Neural cell (in vitro differentiated cells): ENCODE measurements around the gene PPP2R5E. TPM values are rescaled to one million over a fixed set of nuclear protein-coding genes. Genes with fewer than 3 reads are reported as not detected.

ENCODE experiments used
- H2AFZ ChIP-seq: fragments of 200-600, 300-800 bp; sonication (generic), shearing (Covaris generic); 2 replicates; pipeline ENCODE4 v1.6.0; 2014; ENCODE audit warnings: low read depth, mild to moderate bottlenecking, antibody characterized with exemption, low read length, moderate library complexity
- H3F3A ChIP-seq: fragments of 200-600 bp; shearing (Covaris generic); 2 replicates; pipeline ENCODE4 v1.6.1; 2016; ENCODE audit warnings: mild to moderate bottlenecking, moderate library complexity, mixed read lengths, antibody characterized with exemption, low read length; ENCODE audit not compliant: insufficient read depth, poor library complexity, severe bottlenecking
- H3K27ac ChIP-seq: fragments of 200-600, 300-800 bp; sonication (generic), shearing (Covaris generic); 2 replicates; pipeline ENCODE4 v1.5.1; 2014; ENCODE audit warnings: mild to moderate bottlenecking, low read length, moderate library complexity
- H3K27me3 ChIP-seq: fragments of 300-800, 200-600 bp; sonication (generic), shearing (Covaris generic); 2 replicates; pipeline ENCODE4 v1.6.0; 2014; ENCODE audit warnings: mild to moderate bottlenecking, low read depth, low read length, moderate library complexity; ENCODE audit not compliant: insufficient read depth
- H3K36me3 ChIP-seq: fragments of 300-800, 200-600 bp; sonication (generic), shearing (Covaris generic); 2 replicates; pipeline ENCODE4 v1.5.1; 2014; ENCODE audit warnings: mild to moderate bottlenecking, antibody characterized with exemption, low read length, moderate library complexity; ENCODE audit not compliant: insufficient read depth
- H3K4me2 ChIP-seq: fragments of 300-800, 200-600 bp; sonication (generic), shearing (Covaris generic); 2 replicates; pipeline ENCODE4 v1.6.0; 2014; ENCODE audit warnings: mild to moderate bottlenecking, low read length
- H3K4me3 ChIP-seq: fragments of 300-800, 200-600 bp; sonication (generic), shearing (Covaris generic); 2 replicates; pipeline ENCODE4 v1.5.1; 2014; ENCODE audit warnings: mild to moderate bottlenecking, low read length, moderate library complexity
- H3K79me2 ChIP-seq: fragments of 200-600 bp; shearing (Covaris generic); replicated peaks from 2 replicates; pipeline ENCODE4 v1.6.0; 2014; ENCODE audit warnings: mild to moderate bottlenecking, low read length, moderate library complexity; ENCODE audit not compliant: insufficient read depth
- H3K9ac ChIP-seq: fragments of 300-800, 200-600 bp; sonication (generic), shearing (Covaris generic); 2 replicates; pipeline ENCODE4 v1.6.1; 2016; ENCODE audit warnings: mild to moderate bottlenecking, low read length, mixed read lengths
- H3K9me2 ChIP-seq: fragments of 200-600 bp; shearing (Covaris generic); 2 replicates; pipeline ENCODE4 v1.6.1; 2016; ENCODE audit warnings: mild to moderate bottlenecking, low read length, mixed read lengths; ENCODE audit not compliant: insufficient read depth
- H3K9me3 ChIP-seq: fragments of 200-600, 300-800 bp; sonication (generic), shearing (Covaris generic); 2 replicates; pipeline ENCODE4 v1.6.1; 2016; ENCODE audit warnings: mild to moderate bottlenecking, mixed run types, low read length, moderate library complexity, mixed read lengths
- H4K20me1 ChIP-seq: fragments of 200-600 bp; shearing (Covaris generic); 2 replicates; pipeline ENCODE4 v1.6.1; 2016; ENCODE audit warnings: mild to moderate bottlenecking, mixed run types; ENCODE audit not compliant: insufficient read depth
- CTCF ChIP-seq: fragments of 450-650 bp; IDR thresholded peaks from 2 replicates; pipeline ENCODE4 v1.5.1; 2014; ENCODE audit warnings: antibody characterized with exemption, mild to moderate bottlenecking, moderate library complexity; ENCODE audit not compliant: poor library complexity, severe bottlenecking
- EP300 ChIP-seq: fragments of 450-650 bp; conservative IDR thresholded peaks from 2 replicates; pipeline ENCODE4 v1.6.1; 2014; ENCODE audit warnings: antibody characterized with exemption, mild to moderate bottlenecking, moderate library complexity; ENCODE audit not compliant: poor library complexity, severe bottlenecking
- EZH2 ChIP-seq: fragments of 200-600, 300-800 bp; shearing (Covaris generic), sonication (generic); IDR thresholded peaks from 2 replicates; pipeline ENCODE4 v1.6.1; 2014; ENCODE audit warnings: antibody characterized with exemption, low read length, borderline replicate concordance, mild to moderate bottlenecking; ENCODE audit not compliant: insufficient read depth, poor library complexity, severe bottlenecking
- MXI1 ChIP-seq: fragments of 450-650 bp; conservative IDR thresholded peaks from 2 replicates; pipeline ENCODE4 v1.6.1; 2014; ENCODE audit warnings: antibody characterized with exemption, mild to moderate bottlenecking; ENCODE audit not compliant: poor library complexity, severe bottlenecking
- POLR2AphosphoS5 ChIP-seq: IDR thresholded peaks from 2 replicates; pipeline ENCODE4 v1.6.1; 2012
- RAD21 ChIP-seq: fragments of 450-650 bp; conservative IDR thresholded peaks from 2 replicates; pipeline ENCODE4 v1.6.1; 2014; ENCODE audit warnings: antibody characterized with exemption, mild to moderate bottlenecking, moderate library complexity
- REST ChIP-seq: IDR thresholded peaks from 2 replicates; pipeline ENCODE4 v1.6.1; 2012; ENCODE audit warnings: borderline replicate concordance
- SMC3 ChIP-seq: fragments of 450-650 bp; conservative IDR thresholded peaks from 2 replicates; pipeline ENCODE4 v1.6.1; 2014; ENCODE audit warnings: antibody characterized with exemption, mild to moderate bottlenecking, moderate library complexity; ENCODE audit not compliant: poor library complexity
- TAF1 ChIP-seq: IDR thresholded peaks from 2 replicates; pipeline ENCODE4 v1.6.1; 2012; ENCODE audit warnings: low read depth
- polyA plus RNA-seq: library from polyadenylated mRNA; depleted of rRNA; stranded (reverse); fragments of >200 nt; gene quantifications from 2 replicates; pipeline ENCODE4 v1.2.3, GENCODE V29; 2014

Gene PPP2R5E
- polyA plus RNA-seq, 1 donor from 2014 or later: 26.7 TPM

- no peak overlapping the region for H3K9ac ChIP-seq
- no peaks in the 10 kb centered on the region for H4K20me1 ChIP-seq
These were observed 64.7 kb downstream of the PPP2R5E start for GRCh38 chr14:63478437-63478852.

GRCh38 chr14:63478010-63478409 lies 65.2 kb downstream of the PPP2R5E start:
- H3K4me2 ChIP-seq: no peak overlapping the region
- no peaks in the 10 kb centered on the region for H4K20me1 ChIP-seq
- no peak for TF ChIP-seq REST
- H3K9me2 ChIP-seq: no peaks in the 10 kb centered on the region
- no peak overlapping the region for H3K9ac ChIP-seq
- no peak overlapping the region for H3K27ac ChIP-seq
- H3F3A ChIP-seq: no peaks in the 10 kb centered on the region
- H3K9me3 ChIP-seq: no peaks in the 10 kb centered on the region
- H3K79me2 ChIP-seq: peaks cover 48% of the 10 kb centered on the region
- H3K27me3 ChIP-seq: no peaks in the 10 kb centered on the region
- H3K4me3 ChIP-seq: no peak overlapping the region
- H3K36me3 ChIP-seq: no peaks in the 10 kb centered on the region
- no peak overlapping the region for H2AFZ ChIP-seq

More at GRCh38 chr14:63478437-63478852, 64.7 kb downstream of the PPP2R5E start:
- H3F3A ChIP-seq: no peaks in the 10 kb centered on the region
- no peaks in the 10 kb centered on the region for H3K36me3 ChIP-seq
- no peak overlapping the region for H3K4me3 ChIP-seq
- TF ChIP-seq REST (no peak), TAF1 (no peak), SMC3 (no peak), RAD21 (no peak), EP300 (no peak), EZH2 (no peak), MXI1 (no peak), POLR2AphosphoS5 (no peak), CTCF (no peak)
- H3K27ac ChIP-seq: no peak overlapping the region
- no peak overlapping the region for H2AFZ ChIP-seq
- peaks cover 48% of the 10 kb centered on the region for H3K79me2 ChIP-seq
- H3K4me2 ChIP-seq: no peak overlapping the region
- no peaks in the 10 kb centered on the region for H3K9me3 ChIP-seq
- H3K9me2 ChIP-seq: no peaks in the 10 kb centered on the region
- H3K27me3 ChIP-seq: no peaks in the 10 kb centered on the region
